Neural cell (in vitro differentiated cells): ENCODE results near the gene NF1. TPM values are rescaled to one million over a fixed set of nuclear protein-coding genes. Genes with fewer than 3 reads are reported as not detected.

Experiments
- H2AFZ ChIP-seq: fragments of 200-600, 300-800 bp; sonication (generic), shearing (Covaris generic); 2 replicates; pipeline ENCODE4 v1.6.0; 2014; ENCODE audit warnings: low read depth, mild to moderate bottlenecking, antibody characterized with exemption, low read length, moderate library complexity
- H3F3A ChIP-seq: fragments of 200-600 bp; shearing (Covaris generic); 2 replicates; pipeline ENCODE4 v1.6.1; 2016; ENCODE audit warnings: mild to moderate bottlenecking, moderate library complexity, mixed read lengths, antibody characterized with exemption, low read length; ENCODE audit not compliant: insufficient read depth, poor library complexity, severe bottlenecking
- H3K27ac ChIP-seq: fragments of 200-600, 300-800 bp; sonication (generic), shearing (Covaris generic); 2 replicates; pipeline ENCODE4 v1.5.1; 2014; ENCODE audit warnings: mild to moderate bottlenecking, low read length, moderate library complexity
- H3K27me3 ChIP-seq: fragments of 300-800, 200-600 bp; sonication (generic), shearing (Covaris generic); 2 replicates; pipeline ENCODE4 v1.6.0; 2014; ENCODE audit warnings: mild to moderate bottlenecking, low read depth, low read length, moderate library complexity; ENCODE audit not compliant: insufficient read depth
- H3K36me3 ChIP-seq: fragments of 300-800, 200-600 bp; sonication (generic), shearing (Covaris generic); 2 replicates; pipeline ENCODE4 v1.5.1; 2014; ENCODE audit warnings: mild to moderate bottlenecking, antibody characterized with exemption, low read length, moderate library complexity; ENCODE audit not compliant: insufficient read depth
- H3K4me2 ChIP-seq: fragments of 300-800, 200-600 bp; sonication (generic), shearing (Covaris generic); 2 replicates; pipeline ENCODE4 v1.6.0; 2014; ENCODE audit warnings: mild to moderate bottlenecking, low read length
- H3K4me3 ChIP-seq: fragments of 300-800, 200-600 bp; sonication (generic), shearing (Covaris generic); 2 replicates; pipeline ENCODE4 v1.5.1; 2014; ENCODE audit warnings: mild to moderate bottlenecking, low read length, moderate library complexity
- H3K79me2 ChIP-seq: fragments of 200-600 bp; shearing (Covaris generic); replicated peaks from 2 replicates; pipeline ENCODE4 v1.6.0; 2014; ENCODE audit warnings: mild to moderate bottlenecking, low read length, moderate library complexity; ENCODE audit not compliant: insufficient read depth
- H3K9ac ChIP-seq: fragments of 300-800, 200-600 bp; sonication (generic), shearing (Covaris generic); 2 replicates; pipeline ENCODE4 v1.6.1; 2016; ENCODE audit warnings: mild to moderate bottlenecking, low read length, mixed read lengths
- H3K9me2 ChIP-seq: fragments of 200-600 bp; shearing (Covaris generic); 2 replicates; pipeline ENCODE4 v1.6.1; 2016; ENCODE audit warnings: mild to moderate bottlenecking, low read length, mixed read lengths; ENCODE audit not compliant: insufficient read depth
- H3K9me3 ChIP-seq: fragments of 200-600, 300-800 bp; sonication (generic), shearing (Covaris generic); 2 replicates; pipeline ENCODE4 v1.6.1; 2016; ENCODE audit warnings: mild to moderate bottlenecking, mixed run types, low read length, moderate library complexity, mixed read lengths
- H4K20me1 ChIP-seq: fragments of 200-600 bp; shearing (Covaris generic); 2 replicates; pipeline ENCODE4 v1.6.1; 2016; ENCODE audit warnings: mild to moderate bottlenecking, mixed run types; ENCODE audit not compliant: insufficient read depth
- CTCF ChIP-seq: fragments of 450-650 bp; IDR thresholded peaks from 2 replicates; pipeline ENCODE4 v1.5.1; 2014; ENCODE audit warnings: antibody characterized with exemption, mild to moderate bottlenecking, moderate library complexity; ENCODE audit not compliant: poor library complexity, severe bottlenecking
- EP300 ChIP-seq: fragments of 450-650 bp; conservative IDR thresholded peaks from 2 replicates; pipeline ENCODE4 v1.6.1; 2014; ENCODE audit warnings: antibody characterized with exemption, mild to moderate bottlenecking, moderate library complexity; ENCODE audit not compliant: poor library complexity, severe bottlenecking
- EZH2 ChIP-seq: fragments of 200-600, 300-800 bp; shearing (Covaris generic), sonication (generic); IDR thresholded peaks from 2 replicates; pipeline ENCODE4 v1.6.1; 2014; ENCODE audit warnings: antibody characterized with exemption, low read length, borderline replicate concordance, mild to moderate bottlenecking; ENCODE audit not compliant: insufficient read depth, poor library complexity, severe bottlenecking
- MXI1 ChIP-seq: fragments of 450-650 bp; conservative IDR thresholded peaks from 2 replicates; pipeline ENCODE4 v1.6.1; 2014; ENCODE audit warnings: antibody characterized with exemption, mild to moderate bottlenecking; ENCODE audit not compliant: poor library complexity, severe bottlenecking
- POLR2AphosphoS5 ChIP-seq: IDR thresholded peaks from 2 replicates; pipeline ENCODE4 v1.6.1; 2012
- RAD21 ChIP-seq: fragments of 450-650 bp; conservative IDR thresholded peaks from 2 replicates; pipeline ENCODE4 v1.6.1; 2014; ENCODE audit warnings: antibody characterized with exemption, mild to moderate bottlenecking, moderate library complexity
- REST ChIP-seq: IDR thresholded peaks from 2 replicates; pipeline ENCODE4 v1.6.1; 2012; ENCODE audit warnings: borderline replicate concordance
- SMC3 ChIP-seq: fragments of 450-650 bp; conservative IDR thresholded peaks from 2 replicates; pipeline ENCODE4 v1.6.1; 2014; ENCODE audit warnings: antibody characterized with exemption, mild to moderate bottlenecking, moderate library complexity; ENCODE audit not compliant: poor library complexity
- TAF1 ChIP-seq: IDR thresholded peaks from 2 replicates; pipeline ENCODE4 v1.6.1; 2012; ENCODE audit warnings: low read depth
- polyA plus RNA-seq: library from polyadenylated mRNA; depleted of rRNA; stranded (reverse); fragments of >200 nt; gene quantifications from 2 replicates; pipeline ENCODE4 v1.2.3, GENCODE V29; 2014

Gene NF1
- polyA plus RNA-seq, 1 donor from 2014 or later = 22.4 TPM

GRCh38 chr17:31318851-31319661 is 224.3 kb downstream of the NF1 start:
- Histone ChIP-seq H3K4me2 (no peak overlapping the region), H3K79me2 (no peaks in the 10 kb centered on the region), H3K9ac (no peak overlapping the region)

GRCh38 chr17:31320241-31320640 is 225.5 kb downstream of the NF1 start:
- Histone ChIP-seq H3K36me3 (no peaks in the 10 kb centered on the region), H3K9me2 (no peaks in the 10 kb centered on the region), H3K79me2 (no peaks in the 10 kb centered on the region), H2AFZ (no peak overlapping the region), H3K27me3 (no peaks in the 10 kb centered on the region), H3F3A (no peaks in the 10 kb centered on the region), H3K9ac (no peak overlapping the region), H3K27ac (no peak overlapping the region), H3K4me2 (no peak overlapping the region), H3K4me3 (no peak overlapping the region), H3K9me3 (no peaks in the 10 kb centered on the region), H4K20me1 (no peaks in the 10 kb centered on the region)
- TF ChIP-seq CTCF = no peak
- TF ChIP-seq MXI1 = no peak
- no peak for TF ChIP-seq EZH2
- TF ChIP-seq POLR2AphosphoS5 = no peak
- no peak for TF ChIP-seq REST
- TF ChIP-seq SMC3 = no peak
- TF ChIP-seq RAD21 = no peak
- no peak for TF ChIP-seq TAF1
- no peak for TF ChIP-seq EP300

More at GRCh38 chr17:31318851-31319661, 224.3 kb downstream of the NF1 start:
- no peaks in the 10 kb centered on the region for H3K36me3 ChIP-seq
- no peaks in the 10 kb centered on the region for H3K9me3 ChIP-seq
- no peaks in the 10 kb centered on the region for H3K27me3 ChIP-seq
- H3K4me3 ChIP-seq = no peak overlapping the region
- H3K27ac ChIP-seq = no peak overlapping the region
- H4K20me1 ChIP-seq = no peaks in the 10 kb centered on the region
- no peaks in the 10 kb centered on the region for H3K9me2 ChIP-seq
- H2AFZ ChIP-seq = no peak overlapping the region
- TF ChIP-seq CTCF (no peak), EZH2 (no peak), SMC3 (no peak), RAD21 (no peak)
- no peaks in the 10 kb centered on the region for H3F3A ChIP-seq
